SK-N-SH treated with all-trans-retinoic acid at 6 μM for 48 hours (cell line): ENCODE results near the gene TTC36.

ENCODE experiments used
- ESRRG ChIP-seq: fragments of 250-450 bp; sonication (Bioruptor Pico); IDR thresholded peaks from 2 replicates; pipeline ENCODE4 v1.6.1; 2021; ENCODE audit warnings: mild to moderate bottlenecking
- POU6F1 ChIP-seq: fragments of 250-450 bp; sonication (Bioruptor Pico); IDR thresholded peaks from 2 replicates; pipeline ENCODE4 v1.8.0; 2021; ENCODE audit warnings: low read depth, mild to moderate bottlenecking, moderate library complexity, borderline replicate concordance
- PPARA ChIP-seq: fragments of 250-450 bp; sonication (Bioruptor Pico); IDR thresholded peaks from 2 replicates; pipeline ENCODE4 v1.5.0; 2020; ENCODE audit warnings: mild to moderate bottlenecking, borderline replicate concordance
- SNAI2 ChIP-seq: fragments of 250-450 bp; sonication (Bioruptor Pico); IDR thresholded peaks from 2 replicates; pipeline ENCODE4 v1.5.0; 2020; ENCODE audit warnings: mild to moderate bottlenecking, moderate library complexity
- ZC3H10 ChIP-seq: fragments of 250-450 bp; sonication (Bioruptor Pico); IDR thresholded peaks from 2 replicates; pipeline ENCODE4 v1.5.1; 2021; ENCODE audit warnings: mild to moderate bottlenecking, moderate library complexity
- ZFP3 ChIP-seq: fragments of 250-450 bp; sonication (Bioruptor Pico); IDR thresholded peaks from 2 replicates; pipeline ENCODE4 v1.5.0; 2020; ENCODE audit warnings: mild to moderate bottlenecking, moderate library complexity
- ZNF565 ChIP-seq: fragments of 450-650 bp; formaldehyde crosslinking; conservative IDR thresholded peaks from 2 replicates; pipeline ENCODE4 v1.5.0; 2020; ENCODE audit warnings: low read depth, mild to moderate bottlenecking, moderate library complexity
- ZNF8 ChIP-seq: fragments of 450-650 bp; formaldehyde crosslinking; IDR thresholded peaks from 2 replicates; pipeline ENCODE4 v1.5.0; 2020; ENCODE audit warnings: mild to moderate bottlenecking, moderate library complexity
- TF ChIP-seq, protein P1 (sequence below): fragments of 250-450 bp; sonication (Bioruptor Pico); IDR thresholded peaks from 2 replicates; pipeline ENCODE4 v1.8.0; 2020; ENCODE audit warnings: mild to moderate bottlenecking, moderate library complexity, borderline replicate concordance
- TF ChIP-seq, protein P2 (sequence below): fragments of 250-450 bp; sonication (Bioruptor Pico); IDR thresholded peaks from 2 replicates; pipeline ENCODE4 v1.5.0; 2020; ENCODE audit warnings: mild to moderate bottlenecking, moderate library complexity

- TF ChIP-seq ESRRG (CRISPR knock-in tag), result no peak
- no peak for TF ChIP-seq ZNF565
- no peak for TF ChIP-seq SNAI2 (CRISPR knock-in tag)
- TF ChIP-seq POU6F1 (CRISPR knock-in tag), result no peak
- TF ChIP-seq ZNF8 (CRISPR knock-in tag), result no peak
- no peak for TF ChIP-seq PPARA (CRISPR knock-in tag)
- no peak for TF ChIP-seq ZFP3
- TF ChIP-seq, protein P1, sequence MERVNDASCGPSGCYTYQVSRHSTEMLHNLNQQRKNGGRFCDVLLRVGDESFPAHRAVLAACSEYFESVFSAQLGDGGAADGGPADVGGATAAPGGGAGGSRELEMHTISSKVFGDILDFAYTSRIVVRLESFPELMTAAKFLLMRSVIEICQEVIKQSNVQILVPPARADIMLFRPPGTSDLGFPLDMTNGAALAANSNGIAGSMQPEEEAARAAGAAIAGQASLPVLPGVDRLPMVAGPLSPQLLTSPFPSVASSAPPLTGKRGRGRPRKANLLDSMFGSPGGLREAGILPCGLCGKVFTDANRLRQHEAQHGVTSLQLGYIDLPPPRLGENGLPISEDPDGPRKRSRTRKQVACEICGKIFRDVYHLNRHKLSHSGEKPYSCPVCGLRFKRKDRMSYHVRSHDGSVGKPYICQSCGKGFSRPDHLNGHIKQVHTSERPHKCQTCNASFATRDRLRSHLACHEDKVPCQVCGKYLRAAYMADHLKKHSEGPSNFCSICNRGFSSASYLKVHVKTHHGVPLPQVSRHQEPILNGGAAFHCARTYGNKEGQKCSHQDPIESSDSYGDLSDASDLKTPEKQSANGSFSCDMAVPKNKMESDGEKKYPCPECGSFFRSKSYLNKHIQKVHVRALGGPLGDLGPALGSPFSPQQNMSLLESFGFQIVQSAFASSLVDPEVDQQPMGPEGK, result no peak
- TF ChIP-seq ZC3H10, result no peak
- TF ChIP-seq, protein P2, sequence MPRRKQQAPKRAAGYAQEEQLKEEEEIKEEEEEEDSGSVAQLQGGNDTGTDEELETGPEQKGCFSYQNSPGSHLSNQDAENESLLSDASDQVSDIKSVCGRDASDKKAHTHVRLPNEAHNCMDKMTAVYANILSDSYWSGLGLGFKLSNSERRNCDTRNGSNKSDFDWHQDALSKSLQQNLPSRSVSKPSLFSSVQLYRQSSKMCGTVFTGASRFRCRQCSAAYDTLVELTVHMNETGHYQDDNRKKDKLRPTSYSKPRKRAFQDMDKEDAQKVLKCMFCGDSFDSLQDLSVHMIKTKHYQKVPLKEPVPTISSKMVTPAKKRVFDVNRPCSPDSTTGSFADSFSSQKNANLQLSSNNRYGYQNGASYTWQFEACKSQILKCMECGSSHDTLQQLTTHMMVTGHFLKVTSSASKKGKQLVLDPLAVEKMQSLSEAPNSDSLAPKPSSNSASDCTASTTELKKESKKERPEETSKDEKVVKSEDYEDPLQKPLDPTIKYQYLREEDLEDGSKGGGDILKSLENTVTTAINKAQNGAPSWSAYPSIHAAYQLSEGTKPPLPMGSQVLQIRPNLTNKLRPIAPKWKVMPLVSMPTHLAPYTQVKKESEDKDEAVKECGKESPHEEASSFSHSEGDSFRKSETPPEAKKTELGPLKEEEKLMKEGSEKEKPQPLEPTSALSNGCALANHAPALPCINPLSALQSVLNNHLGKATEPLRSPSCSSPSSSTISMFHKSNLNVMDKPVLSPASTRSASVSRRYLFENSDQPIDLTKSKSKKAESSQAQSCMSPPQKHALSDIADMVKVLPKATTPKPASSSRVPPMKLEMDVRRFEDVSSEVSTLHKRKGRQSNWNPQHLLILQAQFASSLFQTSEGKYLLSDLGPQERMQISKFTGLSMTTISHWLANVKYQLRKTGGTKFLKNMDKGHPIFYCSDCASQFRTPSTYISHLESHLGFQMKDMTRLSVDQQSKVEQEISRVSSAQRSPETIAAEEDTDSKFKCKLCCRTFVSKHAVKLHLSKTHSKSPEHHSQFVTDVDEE (CRISPR knock-in tag), result no peak
These were observed 2.4 kb upstream of the TTC36 start for GRCh38 chr11:118524757-118525470.
